Measurements from ENCODE around the gene GPR62. TPM values are rescaled to one million over a fixed set of nuclear protein-coding genes. Genes with fewer than 3 reads are reported as not detected.

GPR62 gene
- total and polyA plus RNA-seq, 8 donors, result 0.17 to 0.35 (median 0.30) TPM; not detected in 2

DNA sequence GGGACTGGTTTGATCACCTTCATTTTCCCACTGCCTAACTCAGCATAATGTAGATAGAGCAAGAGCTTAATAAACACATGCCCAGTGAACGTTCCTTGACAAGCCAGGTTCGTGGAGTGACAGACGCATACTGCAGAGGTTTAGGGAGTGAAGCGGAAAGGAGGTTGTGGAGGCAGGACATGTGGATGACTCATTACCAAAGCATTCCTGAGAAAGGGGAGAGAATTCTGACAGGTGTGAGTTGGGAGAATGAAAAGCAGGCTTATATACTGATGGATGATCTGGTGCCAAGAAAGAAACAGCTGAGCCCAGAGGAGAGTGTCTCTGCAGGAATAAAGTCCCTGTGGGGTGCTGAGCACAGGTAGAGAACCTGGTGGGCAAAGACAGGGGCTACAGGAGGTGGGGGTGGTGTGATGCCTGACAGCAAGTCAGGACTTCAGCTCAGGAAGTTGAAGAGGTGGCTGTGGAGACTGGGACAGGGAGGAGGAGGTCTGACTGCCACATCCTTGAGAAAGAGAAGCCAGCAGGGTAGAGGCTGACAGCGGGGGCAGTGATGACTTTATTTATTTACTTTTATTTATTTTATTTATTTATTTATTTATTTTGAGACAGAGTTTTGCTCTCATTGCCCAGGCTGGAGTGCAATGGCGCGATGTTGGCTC is 42.9 kb downstream of the GPR62 start:
- intact Hi-C loops (cut with DNase I), result no loop called here
- Histone ChIP-seq H3K36me3 (peaks cover 0 to 21% of the 10 kb centered on the region in 2 donors), H3K4me1 (peaks cover 14 to 33% of the 10 kb centered on the region in 2 donors), H3K4me3 (no peak overlapping the region), H3K27me3 (peaks cover 0 to 7% of the 10 kb centered on the region in 2 donors), H3K9me3 (no peaks in the 10 kb centered on the region), H3K27ac (no peak overlapping the region)
- no peak for DNase-seq
- peak; percentile 9 for ATAC-seq
- TF ChIP-seq, protein P1, sequence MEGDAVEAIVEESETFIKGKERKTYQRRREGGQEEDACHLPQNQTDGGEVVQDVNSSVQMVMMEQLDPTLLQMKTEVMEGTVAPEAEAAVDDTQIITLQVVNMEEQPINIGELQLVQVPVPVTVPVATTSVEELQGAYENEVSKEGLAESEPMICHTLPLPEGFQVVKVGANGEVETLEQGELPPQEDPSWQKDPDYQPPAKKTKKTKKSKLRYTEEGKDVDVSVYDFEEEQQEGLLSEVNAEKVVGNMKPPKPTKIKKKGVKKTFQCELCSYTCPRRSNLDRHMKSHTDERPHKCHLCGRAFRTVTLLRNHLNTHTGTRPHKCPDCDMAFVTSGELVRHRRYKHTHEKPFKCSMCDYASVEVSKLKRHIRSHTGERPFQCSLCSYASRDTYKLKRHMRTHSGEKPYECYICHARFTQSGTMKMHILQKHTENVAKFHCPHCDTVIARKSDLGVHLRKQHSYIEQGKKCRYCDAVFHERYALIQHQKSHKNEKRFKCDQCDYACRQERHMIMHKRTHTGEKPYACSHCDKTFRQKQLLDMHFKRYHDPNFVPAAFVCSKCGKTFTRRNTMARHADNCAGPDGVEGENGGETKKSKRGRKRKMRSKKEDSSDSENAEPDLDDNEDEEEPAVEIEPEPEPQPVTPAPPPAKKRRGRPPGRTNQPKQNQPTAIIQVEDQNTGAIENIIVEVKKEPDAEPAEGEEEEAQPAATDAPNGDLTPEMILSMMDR (IDR thresholded peaks at IDR 0.05), result no peak

DNA sequence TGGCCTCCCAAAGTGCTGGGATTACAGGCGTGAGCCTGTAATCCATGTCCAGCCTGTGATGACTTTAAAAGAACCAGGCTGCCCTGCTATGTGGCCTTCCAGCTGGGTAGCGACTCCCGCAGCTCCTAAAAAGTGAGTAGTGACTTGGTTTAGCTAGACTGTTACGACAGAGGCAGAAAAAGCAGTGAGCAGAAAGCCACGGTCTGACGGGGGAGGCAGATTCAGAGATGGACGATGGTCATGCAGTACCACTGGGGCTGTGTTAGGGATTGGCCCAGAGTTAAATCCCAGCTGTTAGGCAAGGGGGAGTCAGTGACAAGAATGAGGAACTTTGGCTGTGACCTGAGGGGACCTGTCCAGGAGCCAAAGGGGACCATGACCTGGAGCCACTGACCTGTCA is 43.6 kb downstream of the GPR62 start:
- H3K9me3 ChIP-seq, result no peaks in the 10 kb centered on the region
- H3K4me3 ChIP-seq, result no peak overlapping the region
- TF ChIP-seq, protein P1 (IDR thresholded peaks at IDR 0.05), result no peak
- intact Hi-C loops (cut with DNase I), result no loop called here
- peaks cover 0 to 7% of the 10 kb centered on the region in 2 donors for H3K27me3 ChIP-seq
- ATAC-seq (no peak), DNase-seq (no peak)
- H3K36me3 ChIP-seq, result peaks cover 0 to 14% of the 10 kb centered on the region in 2 donors
- no peak overlapping the region for H3K27ac ChIP-seq
- peaks cover 14 to 26% of the 10 kb centered on the region in 2 donors for H3K4me1 ChIP-seq

DNA sequence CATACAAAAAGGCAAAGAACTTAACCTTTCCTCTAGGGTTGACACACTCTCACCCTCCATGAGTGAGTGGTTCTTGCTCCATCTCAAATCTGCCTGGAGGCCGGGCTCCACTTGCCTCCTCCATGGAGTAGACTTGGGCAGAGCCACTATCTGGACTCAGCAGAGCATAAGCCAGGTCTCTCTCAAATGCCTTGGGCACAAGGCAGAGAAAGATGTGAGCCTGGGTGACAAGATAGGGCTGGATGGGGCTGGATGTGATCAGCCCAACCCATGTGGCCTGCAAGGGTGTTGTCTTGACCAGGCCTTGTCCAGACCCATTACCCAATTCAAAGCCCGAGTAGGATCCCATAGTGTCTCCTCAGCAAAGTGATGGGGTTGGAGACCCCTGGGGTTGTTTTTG is 44.7 kb downstream of the GPR62 start:
- no peak for DNase-seq
- H3K27me3 ChIP-seq, result peaks cover 0 to 7% of the 10 kb centered on the region in 2 donors
- H3K36me3 ChIP-seq, result peaks cover 0 to 4% of the 10 kb centered on the region in 2 donors
- H3K9me3 ChIP-seq, result no peaks in the 10 kb centered on the region
- H3K4me1 ChIP-seq, result peaks cover 7 to 22% of the 10 kb centered on the region in 2 donors
- H3K4me3 ChIP-seq, result no peak overlapping the region
- TF ChIP-seq, protein P1 (IDR thresholded peaks at IDR 0.05), result no peak
- no peak for ATAC-seq
- no peak overlapping the region for H3K27ac ChIP-seq
- intact Hi-C loops (cut with DNase I), result loop anchor here (5.0 to 10.0 kb wide), 3 partner anchors 122 to 145 kb away; no protein-coding TSS in a partner anchor

DNA sequence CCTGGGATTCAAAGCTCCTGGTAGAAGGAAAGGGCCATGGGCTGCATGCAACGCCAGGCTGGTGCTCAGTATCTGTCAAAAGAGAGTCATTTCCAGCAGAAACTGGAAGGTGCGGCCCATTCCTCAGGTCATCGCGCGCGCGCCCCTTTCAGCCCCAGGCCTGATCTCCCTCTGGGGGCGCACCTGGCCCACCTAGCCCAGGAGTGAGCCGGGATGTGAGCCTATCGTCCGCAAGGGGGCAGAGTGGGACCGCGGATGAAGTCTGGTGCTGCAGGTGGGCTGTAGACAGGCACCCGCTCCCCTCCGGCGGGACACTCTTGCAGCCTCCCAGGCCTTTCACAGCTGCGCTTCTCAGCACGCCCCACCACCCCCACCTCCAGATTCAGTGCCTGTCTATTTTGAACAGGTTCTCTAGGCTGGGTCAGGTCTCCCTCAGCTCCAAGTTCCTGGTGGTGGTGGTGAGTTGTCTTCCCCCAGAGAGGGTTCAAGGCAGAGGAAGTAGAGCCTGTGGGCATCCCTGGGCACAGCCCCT is 46.3 kb downstream of the GPR62 start:
- no peak overlapping the region for H3K4me3 ChIP-seq
- H3K36me3 ChIP-seq, result no peaks in the 10 kb centered on the region
- TF ChIP-seq, protein P1 (IDR thresholded peaks at IDR 0.05), result peak; percentile 85 to 88
- no peak overlapping the region for H3K27ac ChIP-seq
- H3K4me1 ChIP-seq, result peaks cover 13 to 31% of the 10 kb centered on the region in 2 donors
- DNase-seq, result peak; percentile 55 to 91 (median 74)
- H3K27me3 ChIP-seq, result peaks cover 0 to 7% of the 10 kb centered on the region in 2 donors
- ATAC-seq, result peak; percentile 79
- no peaks in the 10 kb centered on the region for H3K9me3 ChIP-seq
- intact Hi-C loops (cut with DNase I), result loop anchor here (5.0 to 10.0 kb wide), 3 partner anchors 121 to 143 kb away; no protein-coding TSS in a partner anchor

DNA sequence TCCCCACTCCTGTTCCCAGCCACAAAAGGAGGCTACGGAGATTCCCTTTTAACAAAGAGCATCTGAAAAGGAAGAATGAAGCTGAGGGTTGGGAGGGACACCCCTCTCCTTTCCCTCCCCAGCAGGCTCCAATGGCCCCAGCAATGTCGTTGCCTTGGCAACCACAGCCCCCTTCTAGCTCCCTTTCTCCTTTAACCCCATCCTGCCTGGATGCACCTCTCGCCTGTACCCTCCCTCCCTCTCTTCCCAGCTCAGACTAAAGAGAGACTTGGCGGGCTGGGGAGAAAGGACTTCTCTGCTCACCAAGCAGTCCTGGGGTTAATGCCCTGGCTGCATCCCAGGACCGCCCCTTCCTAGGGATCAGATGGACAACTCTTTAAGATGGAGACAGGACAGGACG is 47.6 kb downstream of the GPR62 start:
- peaks cover 0 to 7% of the 10 kb centered on the region in 2 donors for H3K27me3 ChIP-seq
- no peak overlapping the region for H3K4me3 ChIP-seq
- H3K36me3 ChIP-seq, result no peaks in the 10 kb centered on the region
- TF ChIP-seq, protein P1 (IDR thresholded peaks at IDR 0.05), result no peak
- intact Hi-C loops (cut with DNase I), result loop anchor here (5.0 to 10.0 kb wide), 3 partner anchors 120 to 142 kb away; no protein-coding TSS in a partner anchor
- ATAC-seq, result no peak
- H3K4me1 ChIP-seq, result peaks cover 13 to 31% of the 10 kb centered on the region in 2 donors
- no peak overlapping the region for H3K27ac ChIP-seq
- DNase-seq, result no peak
- no peaks in the 10 kb centered on the region for H3K9me3 ChIP-seq
